Stimulated activated memory B cell treated with anti-CD40 and anti-IgM and Interleukin-4, amounts not matched to agents 10 μg/mL and 1 μg/mL and 100 μg/mL, for 72 hours (primary cell): ENCODE data around the gene CNPY1.
"Not testable (repeated sequence)": the region's sequence is repeated elsewhere in the genome, so short reads cannot be mapped to it uniquely, and the experiment has no call there.

Experiments
- ATAC-seq: fragments of 150-1000 bp; cut with Tn5 transposase; 2 replicates; pipeline ENCODE4 v1.10.0; 2021
- H3K27ac Mint-ChIP-seq: one replicate; pipeline ENCODE4 v1.8.0; 2022; ENCODE audit warnings: mild to moderate bottlenecking, mixed read lengths
- H3K27me3 Mint-ChIP-seq: one replicate; pipeline ENCODE4 v1.8.0; 2022; ENCODE audit warnings: mixed read lengths
- H3K36me3 Mint-ChIP-seq: one replicate; pipeline ENCODE4 v1.8.0; 2022; ENCODE audit warnings: mixed read lengths
- H3K4me1 Mint-ChIP-seq: one replicate; pipeline ENCODE4 v1.8.0; 2022; ENCODE audit warnings: mixed read lengths
- H3K4me3 Mint-ChIP-seq: one replicate; pipeline ENCODE4 v1.8.0; 2022; ENCODE audit warnings: mild to moderate bottlenecking, moderate library complexity, mixed read lengths
- H3K9me3 Mint-ChIP-seq: one replicate; pipeline ENCODE4 v1.8.0; 2022; ENCODE audit warnings: mixed read lengths

CNPY1 gene

DNA sequence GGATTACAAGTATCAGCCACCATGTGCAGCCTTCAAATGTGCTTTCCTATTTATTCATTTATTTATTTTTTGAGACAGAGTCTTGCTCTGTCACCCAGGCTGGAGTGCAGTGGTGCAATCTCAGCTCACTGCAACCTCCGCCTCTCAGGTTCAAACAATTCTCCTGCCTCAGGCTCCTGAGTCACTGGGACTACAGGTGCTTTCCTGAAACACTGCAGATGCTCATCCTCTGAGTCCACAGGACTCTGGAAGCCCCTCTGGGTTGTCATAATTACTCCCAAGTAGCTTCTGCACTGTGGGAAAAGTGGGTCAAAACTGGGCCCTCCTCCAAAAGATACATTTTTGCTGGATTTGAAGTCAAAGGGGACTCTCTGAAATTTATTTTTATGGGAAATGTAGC, at the start of gene CNPY1:
CNPY1 (minus strand) TSS at position 111 of the 400 bp plus-strand sequence. CDS start 630 bp downstream, outside the sequence.
- not testable (repeated sequence) for H3K36me3 Mint-ChIP-seq, H3K9me3 Mint-ChIP-seq, H3K27ac Mint-ChIP-seq, ATAC-seq, H3K4me3 Mint-ChIP-seq, H3K4me1 Mint-ChIP-seq
- H3K27me3 Mint-ChIP-seq = peaks cover 28% of the 10 kb centered on the region

GRCh38 chr7:155594961-155595366, 48.6 kb upstream of the CNPY1 start:
- H3K36me3 Mint-ChIP-seq = no peaks in the 10 kb centered on the region

GRCh38 chr7:155594163-155594732, 47.9 kb upstream of the CNPY1 start:
- no peak overlapping the region for H3K27ac Mint-ChIP-seq
- H3K4me3 Mint-ChIP-seq = no peak overlapping the region
- peak; percentile 37 for ATAC-seq
- H3K27me3 Mint-ChIP-seq = peaks cover 36% of the 10 kb centered on the region
- H3K4me1 Mint-ChIP-seq = no peaks in the 10 kb centered on the region
- no peaks in the 10 kb centered on the region for H3K36me3 Mint-ChIP-seq
- H3K9me3 Mint-ChIP-seq = no peaks in the 10 kb centered on the region

More at GRCh38 chr7:155594961-155595366, 48.6 kb upstream of the CNPY1 start:
- Mint-ChIP-seq H3K9me3 (no peaks in the 10 kb centered on the region), H3K27me3 (peaks cover 42% of the 10 kb centered on the region), H3K4me3 (no peak overlapping the region), H3K27ac (no peak overlapping the region), H3K4me1 (no peaks in the 10 kb centered on the region)
- no peak for ATAC-seq

DNA sequence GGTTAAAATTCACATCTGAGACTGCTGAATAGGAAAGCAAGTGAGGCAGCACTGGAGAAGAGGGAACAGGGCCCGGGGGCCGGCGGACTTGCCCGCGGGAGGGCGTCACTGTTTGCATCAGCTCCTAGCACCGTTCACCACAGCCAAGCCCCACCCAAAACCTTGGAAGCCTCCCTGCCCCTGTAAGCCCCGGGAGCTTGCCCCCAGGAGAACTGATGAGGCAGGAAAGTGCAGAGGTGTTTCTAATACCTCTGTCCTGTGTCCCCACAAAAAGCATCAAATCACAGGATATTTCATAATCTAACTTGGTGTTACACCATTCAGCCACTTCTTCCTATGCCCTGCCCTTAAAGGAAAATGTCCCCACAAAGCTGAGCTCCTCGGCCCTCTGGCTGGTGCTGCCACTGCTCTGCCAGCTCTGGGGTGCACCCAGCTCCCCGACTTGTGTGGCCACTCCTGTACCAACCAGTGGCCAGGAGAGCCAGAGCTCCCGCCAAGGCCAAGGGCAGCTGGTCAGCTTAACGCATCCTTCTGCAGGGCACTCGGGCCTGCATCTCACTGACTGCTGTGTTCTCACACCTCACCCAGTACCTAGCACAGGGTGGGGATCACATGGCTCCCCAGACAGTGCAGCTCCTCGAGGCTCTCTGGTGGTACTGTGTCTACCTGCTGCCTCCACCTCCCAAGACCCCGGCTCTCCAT, 47.3 kb upstream of the CNPY1 start:
- no peak overlapping the region for H3K27ac Mint-ChIP-seq
- H3K27me3 Mint-ChIP-seq = peaks cover 35% of the 10 kb centered on the region
- ATAC-seq = no peak
- no peaks in the 10 kb centered on the region for H3K9me3 Mint-ChIP-seq
- H3K4me1 Mint-ChIP-seq = no peaks in the 10 kb centered on the region
- no peaks in the 10 kb centered on the region for H3K36me3 Mint-ChIP-seq
- H3K4me3 Mint-ChIP-seq = no peak overlapping the region

- Mint-ChIP-seq H3K27me3 (peaks cover 56% of the 10 kb centered on the region), H3K27ac (no peak overlapping the region)
These were observed 44.9 kb upstream of the CNPY1 start for GRCh38 chr7:155591055-155591775.

GRCh38 chr7:155590215-155591018, 44.1 kb upstream of the CNPY1 start:
- peaks cover 64% of the 10 kb centered on the region for H3K27me3 Mint-ChIP-seq
- H3K27ac Mint-ChIP-seq = no peak overlapping the region
- no peak overlapping the region for H3K4me3 Mint-ChIP-seq
- no peaks in the 10 kb centered on the region for H3K36me3 Mint-ChIP-seq
- no peaks in the 10 kb centered on the region for H3K9me3 Mint-ChIP-seq
- no peak for ATAC-seq
- H3K4me1 Mint-ChIP-seq = peaks cover 3% of the 10 kb centered on the region

More at GRCh38 chr7:155591055-155591775, 44.9 kb upstream of the CNPY1 start:
- Mint-ChIP-seq H3K36me3 (no peaks in the 10 kb centered on the region), H3K4me3 (no peak overlapping the region), H3K9me3 (no peaks in the 10 kb centered on the region), H3K4me1 (no peaks in the 10 kb centered on the region)
- no peak for ATAC-seq

GRCh38 chr7:155589001-155589980, 42.9 kb upstream of the CNPY1 start:
- H3K27me3 Mint-ChIP-seq = peaks cover 68% of the 10 kb centered on the region
- H3K4me3 Mint-ChIP-seq = no peak overlapping the region
- H3K4me1 Mint-ChIP-seq = peaks cover 5% of the 10 kb centered on the region
- H3K9me3 Mint-ChIP-seq = no peaks in the 10 kb centered on the region
- H3K27ac Mint-ChIP-seq = no peak overlapping the region
- H3K36me3 Mint-ChIP-seq = no peaks in the 10 kb centered on the region
- ATAC-seq = no peak

DNA sequence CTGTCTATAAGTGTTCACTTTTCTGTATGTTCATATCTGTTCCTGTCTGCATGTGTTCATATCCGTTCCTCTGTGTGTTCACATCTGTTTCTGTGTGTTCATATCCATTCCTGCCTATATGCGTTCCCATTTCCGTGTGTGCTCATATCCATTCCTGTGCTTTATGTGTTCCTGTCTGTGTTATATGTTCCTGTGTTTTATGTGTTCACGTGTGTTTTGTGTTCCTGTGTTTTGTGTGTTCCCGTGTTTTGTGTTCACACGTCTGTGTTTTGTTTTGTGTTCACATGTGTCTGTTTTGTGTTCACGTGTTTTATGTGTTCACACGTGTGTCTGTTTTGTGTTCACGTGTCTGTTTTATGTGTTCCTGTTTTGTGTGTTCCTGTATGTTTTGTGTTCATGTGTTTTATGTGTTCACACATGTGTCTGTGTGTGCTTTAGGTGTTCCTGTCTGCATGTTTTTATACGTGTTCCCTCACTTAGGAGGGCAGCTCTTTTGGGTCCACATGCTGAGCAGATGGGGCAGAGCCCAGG, 42.2 kb upstream of the CNPY1 start:
- H3K27me3 Mint-ChIP-seq = peaks cover 61% of the 10 kb centered on the region
- H3K27ac Mint-ChIP-seq = no peak overlapping the region
- peaks cover 5% of the 10 kb centered on the region for H3K4me1 Mint-ChIP-seq
- H3K4me3 Mint-ChIP-seq = no peak overlapping the region
- H3K9me3 Mint-ChIP-seq = no peaks in the 10 kb centered on the region
- no peak for ATAC-seq
- H3K36me3 Mint-ChIP-seq = no peaks in the 10 kb centered on the region

- Mint-ChIP-seq H3K4me1 (peaks cover 5% of the 10 kb centered on the region), H3K36me3 (no peaks in the 10 kb centered on the region), H3K27ac (no peak overlapping the region), H3K27me3 (peaks cover 55% of the 10 kb centered on the region), H3K4me3 (no peak overlapping the region), H3K9me3 (no peaks in the 10 kb centered on the region)
- no peak for ATAC-seq
These were observed 41.1 kb upstream of the CNPY1 start for GRCh38 chr7:155587486-155587885.

- peaks cover 52% of the 10 kb centered on the region for H3K27me3 Mint-ChIP-seq
- H3K36me3 Mint-ChIP-seq = no peaks in the 10 kb centered on the region
- H3K4me3 Mint-ChIP-seq = no peak overlapping the region
- no peak for ATAC-seq
- no peaks in the 10 kb centered on the region for H3K9me3 Mint-ChIP-seq
- H3K4me1 Mint-ChIP-seq = peaks cover 5% of the 10 kb centered on the region
- H3K27ac Mint-ChIP-seq = no peak overlapping the region
These were observed 40.6 kb upstream of the CNPY1 start for GRCh38 chr7:155586843-155587440.

GRCh38 chr7:155585951-155586350, 39.6 kb upstream of the CNPY1 start:
- H3K9me3 Mint-ChIP-seq = no peaks in the 10 kb centered on the region
- peaks cover 42% of the 10 kb centered on the region for H3K27me3 Mint-ChIP-seq
- peaks cover 5% of the 10 kb centered on the region for H3K4me1 Mint-ChIP-seq
- no peaks in the 10 kb centered on the region for H3K36me3 Mint-ChIP-seq
- H3K4me3 Mint-ChIP-seq = no peak overlapping the region
- no peak overlapping the region for H3K27ac Mint-ChIP-seq
- no peak for ATAC-seq

DNA sequence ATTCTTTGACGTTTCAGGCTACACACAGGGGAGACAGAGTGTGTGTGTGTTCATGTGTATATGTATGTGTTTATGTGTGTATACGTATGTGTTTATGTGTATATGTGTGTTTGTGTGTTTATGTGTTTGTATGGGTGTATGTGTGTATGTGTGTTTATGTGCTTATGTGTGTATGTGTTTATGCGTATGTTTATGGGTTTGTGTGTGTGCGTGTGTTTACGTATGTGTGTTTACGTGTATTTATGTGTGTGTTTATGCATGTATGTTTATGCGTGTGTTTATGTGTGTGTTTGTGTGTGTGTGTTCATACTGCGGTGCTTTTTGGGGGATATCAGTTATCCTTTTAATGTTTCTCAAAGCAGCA, 39.2 kb upstream of the CNPY1 start:
- no peak for ATAC-seq
- Mint-ChIP-seq H3K9me3 (no peaks in the 10 kb centered on the region), H3K4me3 (no peak overlapping the region), H3K27me3 (peaks cover 42% of the 10 kb centered on the region), H3K4me1 (peaks cover 5% of the 10 kb centered on the region), H3K27ac (no peak overlapping the region), H3K36me3 (no peaks in the 10 kb centered on the region)

- no peak for ATAC-seq
- peaks cover 5% of the 10 kb centered on the region for H3K4me1 Mint-ChIP-seq
- H3K9me3 Mint-ChIP-seq = no peaks in the 10 kb centered on the region
- H3K4me3 Mint-ChIP-seq = no peak overlapping the region
- H3K27me3 Mint-ChIP-seq = peaks cover 42% of the 10 kb centered on the region
- H3K27ac Mint-ChIP-seq = no peak overlapping the region
- H3K36me3 Mint-ChIP-seq = no peaks in the 10 kb centered on the region
These were observed 38.6 kb upstream of the CNPY1 start for GRCh38 chr7:155584763-155585531.
